22Rv1 (cell line): ENCODE results near the gene PRDM16.

Source experiments
- CTCF ChIP-seq: fragments of 450-650 bp; IDR thresholded peaks from 2 replicates; pipeline ENCODE4 v1.5.1; 2017; ENCODE audit warnings: mild to moderate bottlenecking
- ZFX ChIP-seq: fragments of 450-650 bp; IDR thresholded peaks from 2 replicates; pipeline ENCODE4 v1.6.1; 2017; ENCODE audit warnings: antibody characterized with exemption, borderline replicate concordance

DNA sequence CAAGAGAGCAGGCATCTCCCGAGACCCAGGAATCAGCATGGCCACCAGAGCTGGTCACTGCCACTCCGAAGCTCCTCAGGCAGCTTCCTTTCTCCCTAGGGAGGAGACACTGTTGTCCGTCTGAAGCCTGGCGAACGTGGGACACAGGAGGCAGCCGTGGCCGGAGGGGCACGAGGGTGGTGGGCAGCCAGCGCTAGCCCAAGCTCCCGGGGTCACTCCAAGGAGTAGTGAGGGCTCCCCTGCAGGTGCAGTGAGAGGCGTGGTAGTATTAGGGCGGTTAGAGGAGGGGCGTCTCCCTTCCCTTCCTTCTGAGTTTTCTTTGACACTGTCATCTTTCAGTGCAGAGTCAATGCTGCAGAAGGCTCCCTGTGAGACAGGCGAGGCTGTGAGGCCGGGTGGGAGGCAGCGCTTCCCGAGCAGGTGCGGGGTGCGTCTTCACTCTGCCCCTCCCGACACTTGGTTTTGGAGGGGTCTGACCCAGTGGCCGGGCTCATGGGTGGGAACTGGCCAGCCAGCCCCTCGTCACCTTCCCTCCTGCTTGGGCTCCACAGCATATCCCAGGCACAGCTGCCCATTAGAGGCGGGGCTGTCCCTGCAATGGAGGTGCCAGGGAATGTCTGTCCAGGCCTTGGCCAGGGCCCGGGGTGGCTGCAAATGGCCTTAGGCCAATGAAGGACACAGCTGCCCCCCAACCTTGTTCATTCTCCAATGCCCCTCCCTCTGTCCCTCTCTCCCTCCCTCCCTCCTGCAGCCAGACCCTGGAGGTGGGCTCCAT is 213.8 kb downstream of the PRDM16 start:
- TF ChIP-seq CTCF: no peak
- TF ChIP-seq ZFX: no peak
